Testis (tissue), 2 donors: ENCODE measurements around the gene PCDHGA6.

ENCODE experiments used
- CTCF ChIP-seq, 3 experiments: fragments of 450-650 bp in 2 of 3; fragments of 200-600 bp in 1 of 3; sonication (generic) in 1 of 3; IDR thresholded peaks; one replicate each; pipeline ENCODE4 v1.5.1; 2016 to 2019; ENCODE audit warnings: antibody characterized with exemption in 3 of 3, mild to moderate bottlenecking in 2 of 3, moderate library complexity in 1 of 3
- POLR2A ChIP-seq: fragments of 450-650 bp; IDR thresholded peaks from one replicate; pipeline ENCODE4 v1.6.1; 2017; ENCODE audit warnings: antibody characterized with exemption, mild to moderate bottlenecking, moderate library complexity

GRCh38 chr5:141419074-141419880, 45.6 kb downstream of the PCDHGA6 start:
- TF ChIP-seq CTCF (IDR thresholded peaks at IDR 0.05) (no peak), POLR2A (no peak)
